HepG2 (cell line): ENCODE data around the gene C2CD4A. TPM values are rescaled to one million over a fixed set of nuclear protein-coding genes. Genes with fewer than 3 reads are reported as not detected.

Experiments
- ATAC-seq: fragments of 200-7000 bp; cut with Tn5 transposase; 3 replicates; pipeline ENCODE4 v1.9.1; 2020; ENCODE audit warnings: mild to moderate bottlenecking, moderate library complexity
- BruUV-seq: library from RNA; stranded (reverse); fragments of 400-500 nt; replicated peaks from 2 replicates; lab custom pipeline; 2021; lab: Mats Ljungman, UMichigan
- CTCF ChIA-PET: fragments of 300-600 bp; formaldehyde crosslinking; extraction: SDS; loops from one replicate; lab custom pipeline; 2021; ENCODE audit warnings: low total read pairs, inconsistent platforms, low intra/inter-chr PET ratio; lab: Yijun Ruan, JAX
- POLR2A ChIA-PET: fragments of 350-600 bp; sonication (Branson Sonifier 250); formaldehyde crosslinking; loops from one replicate; lab custom pipeline; 2020; ENCODE audit warnings: antibody characterized with exemption, inconsistent platforms; lab: Yijun Ruan, JAX
- DNase-seq: peaks from one replicate; pipeline ENCODE4 v3.0.0-alpha.2; 2015; ENCODE audit warnings: low spot score
- FAIRE-seq: peaks from 3 replicates; lab custom pipeline; 2011; peaks lifted over from hg19 to GRCh38; lab: Jason Lieb, UNC
- H2AFZ ChIP-seq: one replicate; pipeline ENCODE4 v1.6.1; 2011; ENCODE audit warnings: low read length, inconsistent platforms
- H3K27ac ChIP-seq: fragments of 300-600 bp; 3 replicates; pipeline ENCODE4 v1.8.0; 2011; ENCODE audit warnings: mixed run types, mild to moderate bottlenecking, mixed read lengths, low read length, inconsistent platforms; ENCODE audit not compliant: insufficient read depth; ENCODE audit errors: extremely low read length
- H3K27me3 ChIP-seq, 2 experiments: fragments of 200-600 bp in 1 of 2; 2 replicates in 1 of 2; 3 replicates in 1 of 2; pipeline versions ENCODE4 v1.6.0 to v1.8.0; 2011; ENCODE audit warnings: low read length in 2 of 2, mild to moderate bottlenecking in 2 of 2, moderate library complexity in 2 of 2, inconsistent platforms in 1 of 2; ENCODE audit not compliant: insufficient read depth in 2 of 2, control insufficient read depth in 1 of 2
- H3K36me3 ChIP-seq, 2 experiments: fragments of 200-600 bp in 1 of 2; replicated peaks in 1 of 2; 2 replicates in 1 of 2; 3 replicates in 1 of 2; pipeline versions ENCODE4 v1.5.1 to v1.8.0; 2011; ENCODE audit warnings: low read length in 2 of 2, inconsistent platforms in 1 of 2; ENCODE audit not compliant: insufficient read depth in 2 of 2, control insufficient read depth in 1 of 2
- H3K4me1 ChIP-seq: 2 replicates; pipeline ENCODE4 v1.5.1; 2012; ENCODE audit warnings: low read length, inconsistent platforms; ENCODE audit not compliant: insufficient read depth
- H3K4me2 ChIP-seq: 2 replicates; pipeline ENCODE4 v1.6.0; 2011; ENCODE audit warnings: low read depth, low read length, inconsistent platforms
- H3K4me3 ChIP-seq, 3 experiments: fragments of 200-600 bp in 1 of 3; sonication (generic), shearing (Covaris generic) in 1 of 3; replicated peaks in 1 of 3; 2 replicates each; pipeline ENCODE4 v1.5.1; 2011 to 2016; ENCODE audit warnings: low read length in 3 of 3, inconsistent platforms in 2 of 3, low read depth in 2 of 3, mild to moderate bottlenecking in 2 of 3, control low read depth in 1 of 3, mixed read lengths in 1 of 3; ENCODE audit not compliant: insufficient read depth in 1 of 3
- H3K79me2 ChIP-seq: one replicate; pipeline ENCODE4 v1.6.1; 2011; ENCODE audit warnings: low read length, inconsistent platforms; ENCODE audit not compliant: insufficient read depth
- H3K9ac ChIP-seq: 2 replicates; pipeline ENCODE4 v1.6.0; 2011; ENCODE audit warnings: mild to moderate bottlenecking, low read depth, low read length, inconsistent platforms; ENCODE audit not compliant: insufficient read depth
- H3K9me3 ChIP-seq: 2 replicates; pipeline ENCODE4 v1.5.1; 2012; ENCODE audit warnings: mild to moderate bottlenecking, low read length
- H4K20me1 ChIP-seq: 2 replicates; pipeline ENCODE4 v1.6.0; 2011; ENCODE audit warnings: inconsistent platforms, mild to moderate bottlenecking, low read length, moderate library complexity; ENCODE audit not compliant: insufficient read depth
- CREM ChIP-seq, 2 experiments: sonication (generic) in 1 of 2; formaldehyde crosslinking in 1 of 2; IDR thresholded peaks; 2 replicates each; pipeline versions ENCODE4 v1.4.0 to v1.6.1; 2016 to 2020; ENCODE audit warnings: antibody characterized with exemption in 1 of 2, mild to moderate bottlenecking in 1 of 2, missing genetic modification reagents in 1 of 2
- NBN ChIP-seq: fragments of 450-650 bp; conservative IDR thresholded peaks from 2 replicates; pipeline ENCODE4 v1.6.1; 2017
- NR2F6 ChIP-seq, 2 experiments: IDR thresholded peaks; 2 replicates each; pipeline ENCODE4 v1.6.1; 2016; ENCODE audit warnings: antibody characterized with exemption in 1 of 2, mild to moderate bottlenecking in 1 of 2
- PRDM15 ChIP-seq: sonication (generic); formaldehyde crosslinking; IDR thresholded peaks from 2 replicates; pipeline ENCODE4 v1.4.0; 2020; ENCODE audit warnings: missing genetic modification reagents
- ZNF724P ChIP-seq: sonication (generic); formaldehyde crosslinking; IDR thresholded peaks from 2 replicates; pipeline ENCODE4 v1.8.0; 2022; ENCODE audit warnings: missing genetic modification reagents, borderline replicate concordance
- WGBS: methylation state at CpG from one replicate; pipeline ENCODE4 v1.1.6; 2017; ENCODE audit warnings: low lambda C conversion rate; 5-methylcytosine and 5-hydroxymethylcytosine counted together
- in situ Hi-C: cut with HindIII; loops from 2 replicates; pipeline ENCODE4 v1.10.0; 2017; ENCODE audit warnings: low pct_unique_long_range_greater_than_20kb; ENCODE audit not compliant: extremely low pct_ligation_motif_present
- intact Hi-C: fragments of 100-400 bp; cut with micrococcal nuclease; formaldehyde crosslinking; loops from one replicate; pipeline ENCODE4 v1.10.0; 2022; ENCODE audit not compliant: unreplicated experiment
- polyA plus RNA-seq, 8 experiments: library from polyadenylated mRNA; depleted of rRNA in 3 of 8; stranded (reverse) in 7 of 8; unstranded in 1 of 8; fragments of >200 nt; fragmentation: Illumina TruSeq in 4 of 8; extraction: Trizol in 4 of 8; gene quantifications; 2 replicates each; pipeline versions ENCODE4 v1.2.1 to v1.2.3, GENCODE V29; 2011 to 2016; ENCODE audit warnings: low read depth in 4 of 8, missing spikeins in 1 of 8, mixed read lengths in 1 of 8; ENCODE audit not compliant: insufficient read depth in 1 of 8
- total RNA-seq, 5 experiments: library from RNA; depleted of rRNA; stranded (reverse); fragments of >200 nt; fragmentation: Illumina TruSeq; extraction: Trizol; gene quantifications; 2 replicates each; pipeline ENCODE4 v1.2.3, GENCODE V29; 2016; ENCODE audit warnings: low read depth in 1 of 5
- TF ChIP-seq, protein P1 (sequence below): IDR thresholded peaks from 2 replicates; pipeline ENCODE4 v1.6.1; 2016; ENCODE audit warnings: low read depth, control low read depth

Gene C2CD4A
- total and polyA plus RNA-seq, 2 of the 13 experiments (the other 11 are each of a cell fraction or from before 2014, with no cell fraction given), result 0.20 TPM; not detected in 1

DNA sequence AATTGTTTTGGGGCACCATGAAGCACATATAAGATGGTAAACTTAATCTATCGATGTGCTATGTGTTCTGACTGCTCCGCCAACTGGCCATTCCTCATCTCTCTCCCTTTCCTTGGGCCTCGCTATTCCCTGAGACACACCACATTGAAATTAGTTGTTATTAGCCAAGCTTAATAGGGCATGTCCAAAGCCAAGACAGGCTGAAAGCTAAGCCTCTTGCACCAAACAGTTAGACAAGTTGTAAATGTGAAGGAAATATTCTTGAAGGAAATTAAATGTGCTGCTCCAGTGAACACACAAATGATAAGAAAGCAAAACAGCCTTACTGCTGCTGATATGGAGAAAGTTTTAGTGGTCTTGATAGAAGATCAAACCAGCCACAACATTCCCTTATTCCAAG lies 39.3 kb downstream of the C2CD4A start:
- 52% methylated on average over 3 of the region's 3 CpGs for WGBS
- ChIA-PET POLR2A (no interaction called here), CTCF (no interaction called here)
- Histone ChIP-seq H3K27ac (no peak overlapping the region), H3K4me2 (no peak overlapping the region), H3K4me1 (no peaks in the 10 kb centered on the region; the same call in 1 of the 2 replicates), H4K20me1 (no peaks in the 10 kb centered on the region), H3K27me3 (peaks cover 0 to 11% of the 10 kb centered on the region in 2 experiments; a peak in 1 of 5 replicates), H3K4me3 (no peak overlapping the region), H2AFZ (no peak overlapping the region), H3K9ac (no peak overlapping the region), H3K79me2 (no peaks in the 10 kb centered on the region), H3K9me3 (no peaks in the 10 kb centered on the region), H3K36me3 (no peaks in the 10 kb centered on the region)
- FAIRE-seq, result no peak
- BruUV-seq, result no TSS peak
- TF ChIP-seq PRDM15 (CRISPR knock-in tag) (no peak), NR2F6 (IDR thresholded peaks at IDR 0.05) (no peak), NR2F6 (CRISPR knock-in tag; IDR thresholded peaks at IDR 0.05) (no peak), ZNF724P (no peak), NBN (no peak), CREM (IDR thresholded peaks at IDR 0.05) (no peak), CREM (CRISPR knock-in tag; IDR thresholded peaks at IDR 0.05) (no peak)
- TF ChIP-seq, protein P1, sequence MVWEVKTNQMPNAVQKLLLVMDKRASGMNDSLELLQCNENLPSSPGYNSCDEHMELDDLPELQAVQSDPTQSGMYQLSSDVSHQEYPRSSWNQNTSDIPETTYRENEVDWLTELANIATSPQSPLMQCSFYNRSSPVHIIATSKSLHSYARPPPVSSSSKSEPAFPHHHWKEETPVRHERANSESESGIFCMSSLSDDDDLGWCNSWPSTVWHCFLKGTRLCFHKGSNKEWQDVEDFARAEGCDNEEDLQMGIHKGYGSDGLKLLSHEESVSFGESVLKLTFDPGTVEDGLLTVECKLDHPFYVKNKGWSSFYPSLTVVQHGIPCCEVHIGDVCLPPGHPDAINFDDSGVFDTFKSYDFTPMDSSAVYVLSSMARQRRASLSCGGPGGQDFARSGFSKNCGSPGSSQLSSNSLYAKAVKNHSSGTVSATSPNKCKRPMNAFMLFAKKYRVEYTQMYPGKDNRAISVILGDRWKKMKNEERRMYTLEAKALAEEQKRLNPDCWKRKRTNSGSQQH (CRISPR knock-in tag), result no peak
- ATAC-seq, result no peak
- no peak for DNase-seq
- in situ Hi-C loops (no loop called here), intact Hi-C loops (no loop called here)
